HepG2 (cell line): Measurements from ENCODE around the gene DMBT1. TPM values are rescaled to one million over a fixed set of nuclear protein-coding genes. Genes with fewer than 3 reads are reported as not detected.

Source experiments
- ATAC-seq: fragments of 200-7000 bp; cut with Tn5 transposase; 3 replicates; pipeline ENCODE4 v1.9.1; 2020; ENCODE audit warnings: mild to moderate bottlenecking, moderate library complexity
- BruUV-seq: library from RNA; stranded (reverse); fragments of 400-500 nt; replicated peaks from 2 replicates; lab custom pipeline; 2021; lab: Mats Ljungman, UMichigan
- CTCF ChIA-PET: fragments of 300-600 bp; formaldehyde crosslinking; extraction: SDS; loops from one replicate; lab custom pipeline; 2021; ENCODE audit warnings: low total read pairs, inconsistent platforms, low intra/inter-chr PET ratio; lab: Yijun Ruan, JAX
- POLR2A ChIA-PET: fragments of 350-600 bp; sonication (Branson Sonifier 250); formaldehyde crosslinking; loops from one replicate; lab custom pipeline; 2020; ENCODE audit warnings: antibody characterized with exemption, inconsistent platforms; lab: Yijun Ruan, JAX
- DNase-seq: peaks from one replicate; pipeline ENCODE4 v3.0.0-alpha.2; 2015; ENCODE audit warnings: low spot score
- FAIRE-seq: peaks from 3 replicates; lab custom pipeline; 2011; peaks lifted over from hg19 to GRCh38; lab: Jason Lieb, UNC
- H2AFZ ChIP-seq: one replicate; pipeline ENCODE4 v1.6.1; 2011; ENCODE audit warnings: low read length, inconsistent platforms
- H3K27ac ChIP-seq: fragments of 300-600 bp; 3 replicates; pipeline ENCODE4 v1.8.0; 2011; ENCODE audit warnings: mixed run types, mild to moderate bottlenecking, mixed read lengths, low read length, inconsistent platforms; ENCODE audit not compliant: insufficient read depth; ENCODE audit errors: extremely low read length
- H3K27me3 ChIP-seq, 2 experiments: fragments of 200-600 bp in 1 of 2; 2 replicates in 1 of 2; 3 replicates in 1 of 2; pipeline versions ENCODE4 v1.6.0 to v1.8.0; 2011; ENCODE audit warnings: low read length in 2 of 2, mild to moderate bottlenecking in 2 of 2, moderate library complexity in 2 of 2, inconsistent platforms in 1 of 2; ENCODE audit not compliant: insufficient read depth in 2 of 2, control insufficient read depth in 1 of 2
- H3K36me3 ChIP-seq, 2 experiments: fragments of 200-600 bp in 1 of 2; replicated peaks in 1 of 2; 2 replicates in 1 of 2; 3 replicates in 1 of 2; pipeline versions ENCODE4 v1.5.1 to v1.8.0; 2011; ENCODE audit warnings: low read length in 2 of 2, inconsistent platforms in 1 of 2; ENCODE audit not compliant: insufficient read depth in 2 of 2, control insufficient read depth in 1 of 2
- H3K4me1 ChIP-seq: 2 replicates; pipeline ENCODE4 v1.5.1; 2012; ENCODE audit warnings: low read length, inconsistent platforms; ENCODE audit not compliant: insufficient read depth
- H3K4me2 ChIP-seq: 2 replicates; pipeline ENCODE4 v1.6.0; 2011; ENCODE audit warnings: low read depth, low read length, inconsistent platforms
- H3K4me3 ChIP-seq, 3 experiments: fragments of 200-600 bp in 1 of 3; sonication (generic), shearing (Covaris generic) in 1 of 3; replicated peaks in 1 of 3; 2 replicates each; pipeline ENCODE4 v1.5.1; 2011 to 2016; ENCODE audit warnings: low read length in 3 of 3, inconsistent platforms in 2 of 3, low read depth in 2 of 3, mild to moderate bottlenecking in 2 of 3, control low read depth in 1 of 3, mixed read lengths in 1 of 3; ENCODE audit not compliant: insufficient read depth in 1 of 3
- H3K79me2 ChIP-seq: one replicate; pipeline ENCODE4 v1.6.1; 2011; ENCODE audit warnings: low read length, inconsistent platforms; ENCODE audit not compliant: insufficient read depth
- H3K9ac ChIP-seq: 2 replicates; pipeline ENCODE4 v1.6.0; 2011; ENCODE audit warnings: mild to moderate bottlenecking, low read depth, low read length, inconsistent platforms; ENCODE audit not compliant: insufficient read depth
- H3K9me3 ChIP-seq: 2 replicates; pipeline ENCODE4 v1.5.1; 2012; ENCODE audit warnings: mild to moderate bottlenecking, low read length
- H4K20me1 ChIP-seq: 2 replicates; pipeline ENCODE4 v1.6.0; 2011; ENCODE audit warnings: inconsistent platforms, mild to moderate bottlenecking, low read length, moderate library complexity; ENCODE audit not compliant: insufficient read depth
- ATF7 ChIP-seq, 2 experiments: fragments of 450-650 bp in 1 of 2; sonication (generic) in 1 of 2; formaldehyde crosslinking in 1 of 2; IDR thresholded peaks; 2 replicates each; pipeline versions ENCODE4 v1.4.0 to v1.6.1; 2016 to 2020; ENCODE audit warnings: antibody characterized with exemption in 1 of 2, mild to moderate bottlenecking in 1 of 2, missing genetic modification reagents in 1 of 2
- CEBPB ChIP-seq: IDR thresholded peaks from 2 replicates; pipeline ENCODE4 v1.6.1; 2011; ENCODE audit warnings: low read depth, low read length, improper control_type of control experiment, borderline replicate concordance
- KDM2A ChIP-seq: sonication (generic); formaldehyde crosslinking; IDR thresholded peaks from 2 replicates; pipeline ENCODE4 v1.4.0; 2020; ENCODE audit warnings: low read depth, missing genetic modification reagents, borderline replicate concordance
- PBX2 ChIP-seq: IDR thresholded peaks from 2 replicates; pipeline ENCODE4 v1.6.1; 2016; ENCODE audit warnings: control low read depth
- RBM39 ChIP-seq: fragments of 200-400 bp; formaldehyde crosslinking; IDR thresholded peaks from one replicate; pipeline ENCODE4 v1.6.1; 2018; ENCODE audit warnings: antibody characterized with exemption, mild to moderate bottlenecking, low read depth, low read length; ENCODE audit not compliant: poor library complexity, severe bottlenecking
- RFX3 ChIP-seq: IDR thresholded peaks from 2 replicates; pipeline ENCODE4 v1.6.1; 2016; ENCODE audit warnings: missing biosample characterization, missing genetic modification reagents
- SMYD3 ChIP-seq: sonication (generic); formaldehyde crosslinking; IDR thresholded peaks from 2 replicates; pipeline ENCODE4 v1.8.1; 2023; ENCODE audit warnings: mild to moderate bottlenecking, missing genetic modification reagents
- in situ Hi-C: cut with HindIII; loops from 2 replicates; pipeline ENCODE4 v1.10.0; 2017; ENCODE audit warnings: low pct_unique_long_range_greater_than_20kb; ENCODE audit not compliant: extremely low pct_ligation_motif_present
- intact Hi-C: fragments of 100-400 bp; cut with micrococcal nuclease; formaldehyde crosslinking; loops from one replicate; pipeline ENCODE4 v1.10.0; 2022; ENCODE audit not compliant: unreplicated experiment
- polyA plus RNA-seq, 8 experiments: library from polyadenylated mRNA; depleted of rRNA in 3 of 8; stranded (reverse) in 7 of 8; unstranded in 1 of 8; fragments of >200 nt; fragmentation: Illumina TruSeq in 4 of 8; extraction: Trizol in 4 of 8; gene quantifications; 2 replicates each; pipeline versions ENCODE4 v1.2.1 to v1.2.3, GENCODE V29; 2011 to 2016; ENCODE audit warnings: low read depth in 4 of 8, missing spikeins in 1 of 8, mixed read lengths in 1 of 8; ENCODE audit not compliant: insufficient read depth in 1 of 8
- total RNA-seq, 5 experiments: library from RNA; depleted of rRNA; stranded (reverse); fragments of >200 nt; fragmentation: Illumina TruSeq; extraction: Trizol; gene quantifications; 2 replicates each; pipeline ENCODE4 v1.2.3, GENCODE V29; 2016; ENCODE audit warnings: low read depth in 1 of 5
- TF ChIP-seq, protein P1 (sequence below): sonication (generic); formaldehyde crosslinking; IDR thresholded peaks from 2 replicates; pipeline ENCODE4 v1.4.0; 2020; ENCODE audit warnings: missing genetic modification reagents
- TF ChIP-seq, protein P2 (sequence below), 2 experiments: fragments of 450-650 bp in 1 of 2; sonication (generic) in 1 of 2; formaldehyde crosslinking; IDR thresholded peaks; 2 replicates each; pipeline versions ENCODE4 v1.5.0 to v1.8.0; 2020 to 2022; ENCODE audit warnings: mild to moderate bottlenecking in 1 of 2, missing genetic modification reagents in 1 of 2
- TF ChIP-seq, protein P3 (sequence below): sonication (generic); formaldehyde crosslinking; IDR thresholded peaks from 2 replicates; pipeline ENCODE4 v1.5.1; 2020; ENCODE audit warnings: mild to moderate bottlenecking, moderate library complexity, missing genetic modification reagents

The DMBT1 gene
- total and polyA plus RNA-seq, 2 of the 13 experiments (the other 11 are each of a cell fraction or from before 2014, with no cell fraction given): not detected

DNA sequence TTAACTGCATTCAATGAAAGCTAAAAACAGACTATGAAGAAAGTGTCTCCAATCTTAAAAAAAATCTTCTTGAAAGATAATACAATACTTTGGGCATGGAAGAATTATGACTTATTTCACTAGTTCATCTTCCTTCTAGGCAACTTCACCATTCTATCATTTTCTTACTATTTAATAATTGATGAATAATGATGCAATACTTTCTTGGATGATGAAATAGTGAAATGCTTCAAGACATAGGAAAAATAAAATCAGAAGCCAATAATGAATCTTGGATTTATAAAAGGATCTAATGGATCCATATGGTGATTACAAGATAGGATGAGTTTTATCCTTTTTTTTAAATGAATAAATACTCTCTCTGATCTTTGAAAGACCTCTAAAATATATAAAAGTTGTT, 4.4 kb downstream of the DMBT1 start:
- H3K79me2 ChIP-seq: no peaks in the 10 kb centered on the region
- H3K4me1 ChIP-seq: no peaks in the 10 kb centered on the region
- ChIA-PET POLR2A (interaction anchor here (1.1 to 1.3 kb wide), 2 partner anchors 266 to 285 kb away, joined by 3 to 5 read pairs; no protein-coding TSS in a partner anchor), CTCF (interaction anchor here (0.8 to 3.4 kb wide), 4 partner anchors 39 to 288 kb away, joined by 4 to 27 read pairs (median 14); no protein-coding TSS in a partner anchor)
- no peak overlapping the region for H3K4me3 ChIP-seq
- no TSS peak for BruUV-seq
- no peaks in the 10 kb centered on the region for H3K36me3 ChIP-seq
- DNase-seq (no peak), ATAC-seq (no peak)
- H3K9ac ChIP-seq: no peak overlapping the region
- no peaks in the 10 kb centered on the region for H3K9me3 ChIP-seq
- H3K4me2 ChIP-seq: no peak overlapping the region
- TF ChIP-seq RFX3 (CRISPR knock-in tag) (no peak), SMYD3 (CRISPR knock-in tag) (no peak), KDM2A (CRISPR knock-in tag) (no peak), RBM39 (no peak), CEBPB (peak; percentile 77; the same call in 1 of the 2 replicates), PBX2 (no peak), ATF7 (IDR thresholded peaks at IDR 0.05) (peak; percentile 89), ATF7 (CRISPR knock-in tag; IDR thresholded peaks at IDR 0.05) (no peak)
- TF ChIP-seq, protein P1, sequence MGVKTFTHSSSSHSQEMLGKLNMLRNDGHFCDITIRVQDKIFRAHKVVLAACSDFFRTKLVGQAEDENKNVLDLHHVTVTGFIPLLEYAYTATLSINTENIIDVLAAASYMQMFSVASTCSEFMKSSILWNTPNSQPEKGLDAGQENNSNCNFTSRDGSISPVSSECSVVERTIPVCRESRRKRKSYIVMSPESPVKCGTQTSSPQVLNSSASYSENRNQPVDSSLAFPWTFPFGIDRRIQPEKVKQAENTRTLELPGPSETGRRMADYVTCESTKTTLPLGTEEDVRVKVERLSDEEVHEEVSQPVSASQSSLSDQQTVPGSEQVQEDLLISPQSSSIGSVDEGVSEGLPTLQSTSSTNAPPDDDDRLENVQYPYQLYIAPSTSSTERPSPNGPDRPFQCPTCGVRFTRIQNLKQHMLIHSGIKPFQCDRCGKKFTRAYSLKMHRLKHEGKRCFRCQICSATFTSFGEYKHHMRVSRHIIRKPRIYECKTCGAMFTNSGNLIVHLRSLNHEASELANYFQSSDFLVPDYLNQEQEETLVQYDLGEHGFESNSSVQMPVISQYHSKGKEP (CRISPR knock-in tag): no peak
- TF ChIP-seq, protein P2, sequence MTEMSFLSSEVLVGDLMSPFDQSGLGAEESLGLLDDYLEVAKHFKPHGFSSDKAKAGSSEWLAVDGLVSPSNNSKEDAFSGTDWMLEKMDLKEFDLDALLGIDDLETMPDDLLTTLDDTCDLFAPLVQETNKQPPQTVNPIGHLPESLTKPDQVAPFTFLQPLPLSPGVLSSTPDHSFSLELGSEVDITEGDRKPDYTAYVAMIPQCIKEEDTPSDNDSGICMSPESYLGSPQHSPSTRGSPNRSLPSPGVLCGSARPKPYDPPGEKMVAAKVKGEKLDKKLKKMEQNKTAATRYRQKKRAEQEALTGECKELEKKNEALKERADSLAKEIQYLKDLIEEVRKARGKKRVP (CRISPR knock-in tag; IDR thresholded peaks at IDR 0.05): peak in 1 of 2 experiments; percentile 64; a peak in 1 of 4 replicates
- TF ChIP-seq, protein P3, sequence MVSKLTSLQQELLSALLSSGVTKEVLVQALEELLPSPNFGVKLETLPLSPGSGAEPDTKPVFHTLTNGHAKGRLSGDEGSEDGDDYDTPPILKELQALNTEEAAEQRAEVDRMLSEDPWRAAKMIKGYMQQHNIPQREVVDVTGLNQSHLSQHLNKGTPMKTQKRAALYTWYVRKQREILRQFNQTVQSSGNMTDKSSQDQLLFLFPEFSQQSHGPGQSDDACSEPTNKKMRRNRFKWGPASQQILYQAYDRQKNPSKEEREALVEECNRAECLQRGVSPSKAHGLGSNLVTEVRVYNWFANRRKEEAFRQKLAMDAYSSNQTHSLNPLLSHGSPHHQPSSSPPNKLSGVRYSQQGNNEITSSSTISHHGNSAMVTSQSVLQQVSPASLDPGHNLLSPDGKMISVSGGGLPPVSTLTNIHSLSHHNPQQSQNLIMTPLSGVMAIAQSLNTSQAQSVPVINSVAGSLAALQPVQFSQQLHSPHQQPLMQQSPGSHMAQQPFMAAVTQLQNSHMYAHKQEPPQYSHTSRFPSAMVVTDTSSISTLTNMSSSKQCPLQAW: no peak
- TF ChIP-seq, all 625 proteins: peak for 3
- Histone ChIP-seq H3K27ac (no peak overlapping the region), H2AFZ (no peak overlapping the region), H4K20me1 (no peaks in the 10 kb centered on the region), H3K27me3 (peaks cover 0 to 8% of the 10 kb centered on the region in 2 experiments; a peak in 3 of 5 replicates)
- no peak for FAIRE-seq
- intact Hi-C loops (loop anchor here (1.0 to 10.0 kb wide), 3 partner anchors 40 to 268 kb away; no protein-coding TSS in a partner anchor), in situ Hi-C loops (loop anchor here (5.0 kb wide), 1 partner anchor 283 kb away; no protein-coding TSS in a partner anchor)
